Stimulated activated CD8-positive, alpha-beta memory T cell treated with anti-CD3 and anti-CD28 coated beads, Interleukin-7, amount 100 ng/mL, for 48 hours (primary cell): Measurements from ENCODE around the gene SLC12A7.
"Not testable (repeated sequence)": the region's sequence is repeated elsewhere in the genome, so short reads cannot be mapped to it uniquely, and the experiment has no call there.

Experiments used
- DNase-seq, 2 donors: peaks; one replicate each; pipeline ENCODE4 v3.0.0-alpha.2; 2020; ENCODE audit warnings: low read depth in 1 of 2; ENCODE audit errors: extremely low read depth in 1 of 2

The SLC12A7 gene

GRCh38 chr5:1111727-1112289 is at the start of gene SLC12A7:
Gene SLC12A7, minus strand, starts transcription at chr5:1112063. Its CDS starts 72 bp downstream, at chr5:1111991.
- peak; percentile 33 to 46 for DNase-seq

GRCh38 chr5:1161108-1161832 is 49.4 kb upstream of the SLC12A7 start:
- DNase-seq: no peak

GRCh38 chr5:1159774-1160406 is 48.0 kb upstream of the SLC12A7 start:
- DNase-seq: no peak

GRCh38 chr5:1159341-1159675 is 47.4 kb upstream of the SLC12A7 start:
- no peak for DNase-seq

- no peak for DNase-seq
Observed at GRCh38 chr5:1158647-1159340, 46.9 kb upstream of the SLC12A7 start.

GRCh38 chr5:1157461-1157986 is 45.7 kb upstream of the SLC12A7 start:
- DNase-seq: not testable (repeated sequence)

GRCh38 chr5:1156754-1157460 is 45.0 kb upstream of the SLC12A7 start:
- no peak for DNase-seq

GRCh38 chr5:1156033-1156753 is 44.3 kb upstream of the SLC12A7 start:
- DNase-seq: no peak

- DNase-seq: no peak
Observed at GRCh38 chr5:1155191-1156032, 43.5 kb upstream of the SLC12A7 start.

- no peak for DNase-seq
Observed at GRCh38 chr5:1153428-1153827, 41.6 kb upstream of the SLC12A7 start.

- DNase-seq: no peak
Observed at GRCh38 chr5:1152771-1153282, 41.0 kb upstream of the SLC12A7 start.

- DNase-seq: no peak
Observed at GRCh38 chr5:1152156-1152555, 40.3 kb upstream of the SLC12A7 start.

GRCh38 chr5:1151316-1151715 is 39.5 kb upstream of the SLC12A7 start:
- no peak for DNase-seq

- no peak for DNase-seq
Observed at GRCh38 chr5:1150866-1151265, 39.0 kb upstream of the SLC12A7 start.

- no peak for DNase-seq
Observed at GRCh38 chr5:1144638-1145396, 33.0 kb upstream of the SLC12A7 start.

GRCh38 chr5:1144089-1144488 is 32.2 kb upstream of the SLC12A7 start:
- DNase-seq: no peak

GRCh38 chr5:1143670-1143951 is 31.7 kb upstream of the SLC12A7 start:
- DNase-seq: no peak

GRCh38 chr5:1142886-1143669 is 31.2 kb upstream of the SLC12A7 start:
- no peak for DNase-seq
